IMR-90 (cell line): ENCODE data around the gene GPR62. TPM values are rescaled to one million over a fixed set of nuclear protein-coding genes. Genes with fewer than 3 reads are reported as not detected.

Experiments used
- ATAC-seq: fragments of 200-7000 bp; cut with Tn5 transposase; 2 replicates; pipeline ENCODE4 v1.9.1; 2020; ENCODE audit warnings: low read depth, mild to moderate bottlenecking, moderate library complexity
- BruUV-seq: library from RNA; stranded (reverse); fragments of 400-500 nt; replicated peaks from 2 replicates; lab custom pipeline; 2021; lab: Mats Ljungman, UMichigan
- CTCF ChIA-PET: fragments of 300-600 bp; formaldehyde crosslinking; extraction: SDS; loops from one replicate; lab custom pipeline; 2021; ENCODE audit warnings: antibody characterized with exemption; lab: Yijun Ruan, JAX
- POLR2A ChIA-PET: fragments of 300-600 bp; sonication (Branson Sonifier 250); formaldehyde crosslinking; loops from one replicate; lab custom pipeline; 2022; ENCODE audit warnings: antibody characterized with exemption; ENCODE audit not compliant: unreplicated experiment; lab: Charles Lee
- DNase-seq: peaks from one replicate; pipeline ENCODE4 v3.0.0; 2013
- H2AFZ ChIP-seq: replicated peaks from 2 replicates; pipeline ENCODE3; 2013; ENCODE audit warnings: low read length, mild to moderate bottlenecking; ENCODE audit not compliant: poor library complexity
- H2AK5ac ChIP-seq: 2 replicates; pipeline ENCODE4 v1.6.1; 2013; ENCODE audit warnings: low read depth, low read length, inconsistent platforms
- H2AK9ac ChIP-seq: replicated peaks from 2 replicates; pipeline ENCODE3; 2013; ENCODE audit warnings: mild to moderate bottlenecking, low read depth, low read length, moderate library complexity; ENCODE audit not compliant: poor library complexity
- H2BK120ac ChIP-seq: 2 replicates; pipeline ENCODE4 v1.6.1; 2013; ENCODE audit warnings: low read depth, low read length, inconsistent platforms
- H2BK15ac ChIP-seq: 3 replicates; pipeline ENCODE4 v1.6.1; 2013; ENCODE audit warnings: low read depth, low read length, inconsistent platforms
- H2BK20ac ChIP-seq: 2 replicates; pipeline ENCODE4 v1.6.1; 2013; ENCODE audit warnings: low read depth, mild to moderate bottlenecking, inconsistent platforms, low read length, moderate library complexity
- H2BK5ac ChIP-seq: 2 replicates; pipeline ENCODE4 v1.6.1; 2013; ENCODE audit warnings: mild to moderate bottlenecking, low read depth, low read length, inconsistent platforms; ENCODE audit not compliant: poor library complexity, severe bottlenecking
- H3K14ac ChIP-seq: replicated peaks from 2 replicates; pipeline ENCODE4 v1.6.1; 2013; ENCODE audit warnings: low read depth, low read length, inconsistent platforms
- H3K18ac ChIP-seq: 2 replicates; pipeline ENCODE4 v1.6.1; 2013; ENCODE audit warnings: low read depth, low read length, control low read depth
- H3K23ac ChIP-seq: 2 replicates; pipeline ENCODE4 v1.6.1; 2013; ENCODE audit warnings: low read depth, low read length, inconsistent platforms
- H3K27ac ChIP-seq: 2 replicates; pipeline ENCODE4 v1.5.1; 2013; ENCODE audit warnings: mild to moderate bottlenecking, control low read depth, low read length; ENCODE audit not compliant: insufficient read depth
- H3K27me3 ChIP-seq: 2 replicates; pipeline ENCODE4 v1.6.1; 2013; ENCODE audit warnings: low read length; ENCODE audit not compliant: control insufficient read depth, insufficient read depth
- H3K36me3 ChIP-seq: 2 replicates; pipeline ENCODE4 v1.6.1; 2013; ENCODE audit warnings: low read length, mixed read lengths; ENCODE audit not compliant: control insufficient read depth, insufficient read depth
- H3K4ac ChIP-seq: 2 replicates; pipeline ENCODE4 v1.6.1; 2013; ENCODE audit warnings: low read depth, low read length, inconsistent platforms
- H3K4me1 ChIP-seq: 2 replicates; pipeline ENCODE4 v1.6.1; 2013; ENCODE audit warnings: low read length, mixed read lengths; ENCODE audit not compliant: control insufficient read depth, insufficient read depth
- H3K4me2 ChIP-seq: 2 replicates; pipeline ENCODE4 v1.6.1; 2013; ENCODE audit warnings: low read depth, mild to moderate bottlenecking, control low read depth, low read length, moderate library complexity
- H3K4me3 ChIP-seq: 2 replicates; pipeline ENCODE4 v1.5.1; 2013; ENCODE audit warnings: low read depth, mild to moderate bottlenecking, control low read depth, low read length, moderate library complexity; ENCODE audit not compliant: insufficient read depth
- H3K56ac ChIP-seq: 2 replicates; pipeline ENCODE4 v1.6.1; 2013; ENCODE audit warnings: low read length, inconsistent platforms; ENCODE audit not compliant: insufficient read depth; ENCODE audit errors: extremely low read depth
- H3K79me1 ChIP-seq, 2 experiments: 2 replicates each; pipeline ENCODE4 v1.6.1; 2013; ENCODE audit warnings: low read length in 2 of 2, inconsistent platforms in 1 of 2, low read depth in 1 of 2
- H3K9ac ChIP-seq: 2 replicates; pipeline ENCODE4 v1.6.1; 2013; ENCODE audit warnings: low read depth, low read length, control low read depth
- H3K9me1 ChIP-seq: 2 replicates; pipeline ENCODE4 v1.6.1; 2013; ENCODE audit warnings: low read length, inconsistent platforms; ENCODE audit not compliant: insufficient read depth
- H3K9me3 ChIP-seq: 2 replicates; pipeline ENCODE4 v1.6.1; 2013; ENCODE audit warnings: low read length; ENCODE audit not compliant: control insufficient read depth, insufficient read depth
- H4K20me1 ChIP-seq: 2 replicates; pipeline ENCODE4 v1.6.1; 2013; ENCODE audit warnings: low read length, inconsistent platforms; ENCODE audit not compliant: insufficient read depth
- H4K5ac ChIP-seq: 2 replicates; pipeline ENCODE4 v1.6.1; 2013; ENCODE audit warnings: mild to moderate bottlenecking, low read depth, low read length, control low read depth
- H4K8ac ChIP-seq, 2 experiments: 2 replicates each; pipeline ENCODE4 v1.6.1; 2013; ENCODE audit warnings: low read depth in 2 of 2, low read length in 2 of 2, control low read depth in 1 of 2, inconsistent platforms in 1 of 2
- H4K91ac ChIP-seq: 2 replicates; pipeline ENCODE4 v1.6.1; 2013; ENCODE audit warnings: low read depth, low read length, inconsistent platforms; ENCODE audit not compliant: insufficient read depth
- BHLHE40 ChIP-seq: fragments of 150-350 bp; IDR thresholded peaks from 2 replicates; pipeline ENCODE4 v1.6.1; 2016; ENCODE audit warnings: mild to moderate bottlenecking, low read depth, low read length
- CEBPB ChIP-seq: IDR thresholded peaks from 2 replicates; pipeline ENCODE4 v1.6.1; 2012; ENCODE audit warnings: low read depth, low read length, improper control_type of control experiment
- ELK1 ChIP-seq: fragments of 150-350 bp; IDR thresholded peaks from 2 replicates; pipeline ENCODE4 v1.6.1; 2016; ENCODE audit warnings: low read depth, mild to moderate bottlenecking, low read length, moderate library complexity, borderline replicate concordance
- FOS ChIP-seq: fragments of 150-350 bp; IDR thresholded peaks from 2 replicates; pipeline ENCODE4 v1.6.1; 2016; ENCODE audit warnings: low read depth, low read length
- MAFK ChIP-seq: IDR thresholded peaks from 2 replicates; pipeline ENCODE4 v1.6.1; 2012; ENCODE audit warnings: low read depth, low read length, improper control_type of control experiment
- MAZ ChIP-seq: IDR thresholded peaks from 2 replicates; pipeline ENCODE4 v1.6.1; 2012; ENCODE audit warnings: low read depth, mild to moderate bottlenecking, low read length, improper control_type of control experiment, moderate library complexity, borderline replicate concordance
- MXI1 ChIP-seq: IDR thresholded peaks from 2 replicates; pipeline ENCODE4 v1.6.1; 2012; ENCODE audit warnings: low read depth, mild to moderate bottlenecking, low read length, moderate library complexity, borderline replicate concordance
- NFE2L2 ChIP-seq: fragments of 150-350 bp; IDR thresholded peaks from 2 replicates; pipeline ENCODE4 v1.6.1; 2016; ENCODE audit warnings: low read depth, mild to moderate bottlenecking, low read length
- RAD21 ChIP-seq: IDR thresholded peaks from 2 replicates; pipeline ENCODE4 v1.6.1; 2012; ENCODE audit warnings: low read length, improper control_type of control experiment
- RFX5 ChIP-seq: IDR thresholded peaks from 2 replicates; pipeline ENCODE4 v1.8.0; 2012; ENCODE audit warnings: low read depth, mild to moderate bottlenecking, low read length, moderate library complexity
- WGBS, 2 experiments: methylation state at CpG; one replicate each; pipeline versions ENCODE4 v1.1.5 to v1.1.7; 2013; ENCODE audit warnings: missing lambda C conversion rate in 2 of 2; ENCODE audit not compliant: insufficient read length in 1 of 2; ENCODE audit errors: extremely low coverage in 2 of 2; 5-methylcytosine and 5-hydroxymethylcytosine counted together
- dilution Hi-C: fragments of 300-500 bp; cut with HindIII; formaldehyde crosslinking; loops from one replicate; pipeline ENCODE4 v1.14.3; 2018; ENCODE audit warnings: low sequenced_read_pairs; ENCODE audit not compliant: unreplicated experiment
- in situ Hi-C: fragments of 300-500 bp; cut with MboI; formaldehyde crosslinking; loops from 3 replicates; pipeline ENCODE4 v1.14.3; 2019; ENCODE audit warnings: low sequenced_read_pairs, inconsistent platforms, mixed read lengths
- intact Hi-C: fragments of 100-400 bp; cut with micrococcal nuclease; formaldehyde crosslinking; loops from 2 replicates; pipeline ENCODE4 v1.10.0; 2022
- polyA plus RNA-seq, 3 experiments: library from polyadenylated mRNA; depleted of rRNA; stranded (reverse); fragments of >200 nt; gene quantifications; 2 replicates each; pipeline ENCODE4 v1.2.3, GENCODE V29; 2012; ENCODE audit warnings: low replicate concordance in 1 of 3
- total RNA-seq: library from RNA; depleted of rRNA; stranded (reverse); fragments of >200 nt; gene quantifications from 2 replicates; pipeline ENCODE4 v1.2.3, GENCODE V29; 2012
- TF ChIP-seq, protein P1 (sequence below): fragments of 150-350 bp; IDR thresholded peaks from 2 replicates; pipeline ENCODE4 v1.6.1; 2017; ENCODE audit warnings: mild to moderate bottlenecking, antibody characterized with exemption, low read length, low read depth
- TF ChIP-seq, protein P2 (sequence below): conservative IDR thresholded peaks from 2 replicates; pipeline ENCODE4 v1.5.1; 2012; ENCODE audit warnings: mild to moderate bottlenecking, low read depth, low read length, improper control_type of control experiment

The GPR62 gene
- total and polyA plus RNA-seq, 2 of the 4 experiments (the other 2 are of a cell fraction), result under 0.01 TPM; not detected in 1

DNA sequence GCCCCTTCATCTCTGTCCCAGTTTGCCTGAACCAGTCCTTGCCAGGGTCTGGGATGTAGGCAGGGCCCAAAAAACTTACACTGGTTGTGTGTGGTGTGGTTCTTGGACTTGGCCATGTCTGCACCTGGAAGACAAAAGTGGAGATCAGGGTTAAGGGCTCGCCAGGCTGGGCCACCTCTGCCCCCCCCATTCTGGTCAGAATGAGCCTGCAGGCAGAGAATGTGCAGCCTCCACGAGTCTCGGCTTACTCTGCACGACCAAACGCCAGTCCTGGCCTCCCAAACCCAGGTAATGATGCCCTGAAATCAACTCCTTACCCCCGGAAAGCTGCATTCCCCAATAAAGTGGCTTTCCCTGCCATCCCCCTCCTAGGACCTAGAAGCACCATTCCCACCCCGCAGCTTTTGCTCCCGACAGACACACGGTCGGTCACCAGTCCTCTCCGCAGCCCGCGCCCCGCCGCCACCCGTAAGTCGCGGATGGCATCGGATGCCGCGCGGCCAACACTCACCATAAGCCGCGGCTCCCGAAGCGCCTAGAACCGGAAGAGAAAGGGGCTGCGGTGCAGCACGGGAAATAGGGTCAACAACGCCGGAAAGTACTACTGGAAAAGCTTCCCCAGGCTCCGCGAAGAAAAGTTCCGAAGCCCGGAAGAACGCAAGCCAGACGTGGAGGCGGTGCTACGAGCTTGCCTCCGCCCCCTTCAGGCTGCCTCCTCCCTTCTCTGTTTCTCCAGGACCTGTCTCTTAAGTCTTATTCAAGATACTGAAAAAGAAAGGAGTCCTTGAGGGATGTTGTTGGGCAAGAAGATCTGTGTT is 40.4 kb downstream of the GPR62 start, which contains the start of gene RPL29:
RPL29 (minus strand) TSS at position 550 of the 818 bp plus-strand sequence; CDS start at position 116, 434 bp downstream.
- intact Hi-C loops, result loop anchor here (2.0 to 5.0 kb wide), 2 partner anchors 53 to 202 kb away; partner anchors contain the start of genes ALAS1 and PARP3
- ATAC-seq (peak; percentile 96), DNase-seq (peak; percentile 94)
- peaks cover 24 to 38% of the 10 kb centered on the region in 2 experiments; a peak in 3 of 4 replicates for H3K79me1 ChIP-seq
- H3K18ac ChIP-seq, result no peak within 1 kb of the TSS
- H2AK5ac ChIP-seq, result peak within 1 kb of the TSS; percentile 95
- H2AFZ ChIP-seq, result peak within 1 kb of the TSS; percentile 89
- peak within 1 kb of the TSS; percentile 94 to 95 for H4K8ac ChIP-seq
- dilution Hi-C loops, result no loop called here
- H3K23ac ChIP-seq, result peak within 1 kb of the TSS; percentile 67
- in situ Hi-C loops, result no loop called here
- CTCF ChIA-PET, result interaction anchor here (0.7 to 1.3 kb wide), 2 partner anchors 22 to 99 kb away, joined by 5 read pairs; partner anchors contain the start of gene ABHD14B
- 0% methylated on average over 9 of the region's 40 CpGs; no CpG with 5 or more reads in 1 of the 2 experiments for WGBS, 2 experiments
- H2BK5ac ChIP-seq, result peak within 1 kb of the TSS; percentile 93
- H4K91ac ChIP-seq, result peak within 1 kb of the TSS; percentile 93
- H4K5ac ChIP-seq, result peak within 1 kb of the TSS; percentile 85
- H3K9ac ChIP-seq, result peak within 1 kb of the TSS; percentile 95
- H3K4me3 ChIP-seq, result peak within 1 kb of the TSS; percentile 77
- no TSS peak for BruUV-seq
- H3K14ac ChIP-seq, result peak within 1 kb of the TSS; percentile 96
- H2BK15ac ChIP-seq, result no peak within 1 kb of the TSS
- no peak within 1 kb of the TSS for H2BK20ac ChIP-seq
- peak within 1 kb of the TSS; percentile 96 for H3K4ac ChIP-seq
- H3K9me3 ChIP-seq, result no peaks in the 10 kb centered on the region
- H3K27me3 ChIP-seq, result no peaks in the 10 kb centered on the region
- H4K20me1 ChIP-seq, result peaks cover 18% of the 10 kb centered on the region; the same call in 1 of the 2 replicates
- H3K4me2 ChIP-seq, result peak within 1 kb of the TSS; percentile 76
- peaks cover 5% of the 10 kb centered on the region for H3K4me1 ChIP-seq
- peaks cover 3% of the 10 kb centered on the region for H3K9me1 ChIP-seq
- no peak within 1 kb of the TSS for H2BK120ac ChIP-seq
- peak within 1 kb of the TSS; percentile 98 for H2AK9ac ChIP-seq
- H3K36me3 ChIP-seq, result peaks cover 29% of the 10 kb centered on the region
- peak within 1 kb of the TSS; percentile 85 for H3K56ac ChIP-seq
- peak within 1 kb of the TSS; percentile 78 for H3K27ac ChIP-seq
- POLR2A ChIA-PET, result interaction anchor here (0.6 to 0.7 kb wide), 5 partner anchors 9 to 170 kb away, joined by 3 to 9 read pairs (median 4); no protein-coding TSS in a partner anchor
- 0 out of 2 replicates have a peak, but pooled peaks have one; percentile 12 for TF ChIP-seq RAD21
- TF ChIP-seq MAFK, result no peak
- peak; percentile 50; the same call in 1 of the 2 replicates for TF ChIP-seq MAZ
- TF ChIP-seq RFX5, result no peak
- TF ChIP-seq NFE2L2, result no peak
- TF ChIP-seq FOS, result no peak
- TF ChIP-seq CEBPB, result no peak
- TF ChIP-seq BHLHE40, result no peak
- TF ChIP-seq, protein P1, sequence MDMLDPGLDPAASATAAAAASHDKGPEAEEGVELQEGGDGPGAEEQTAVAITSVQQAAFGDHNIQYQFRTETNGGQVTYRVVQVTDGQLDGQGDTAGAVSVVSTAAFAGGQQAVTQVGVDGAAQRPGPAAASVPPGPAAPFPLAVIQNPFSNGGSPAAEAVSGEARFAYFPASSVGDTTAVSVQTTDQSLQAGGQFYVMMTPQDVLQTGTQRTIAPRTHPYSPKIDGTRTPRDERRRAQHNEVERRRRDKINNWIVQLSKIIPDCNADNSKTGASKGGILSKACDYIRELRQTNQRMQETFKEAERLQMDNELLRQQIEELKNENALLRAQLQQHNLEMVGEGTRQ, result no peak
- no peak for TF ChIP-seq ELK1
- TF ChIP-seq, protein P2, sequence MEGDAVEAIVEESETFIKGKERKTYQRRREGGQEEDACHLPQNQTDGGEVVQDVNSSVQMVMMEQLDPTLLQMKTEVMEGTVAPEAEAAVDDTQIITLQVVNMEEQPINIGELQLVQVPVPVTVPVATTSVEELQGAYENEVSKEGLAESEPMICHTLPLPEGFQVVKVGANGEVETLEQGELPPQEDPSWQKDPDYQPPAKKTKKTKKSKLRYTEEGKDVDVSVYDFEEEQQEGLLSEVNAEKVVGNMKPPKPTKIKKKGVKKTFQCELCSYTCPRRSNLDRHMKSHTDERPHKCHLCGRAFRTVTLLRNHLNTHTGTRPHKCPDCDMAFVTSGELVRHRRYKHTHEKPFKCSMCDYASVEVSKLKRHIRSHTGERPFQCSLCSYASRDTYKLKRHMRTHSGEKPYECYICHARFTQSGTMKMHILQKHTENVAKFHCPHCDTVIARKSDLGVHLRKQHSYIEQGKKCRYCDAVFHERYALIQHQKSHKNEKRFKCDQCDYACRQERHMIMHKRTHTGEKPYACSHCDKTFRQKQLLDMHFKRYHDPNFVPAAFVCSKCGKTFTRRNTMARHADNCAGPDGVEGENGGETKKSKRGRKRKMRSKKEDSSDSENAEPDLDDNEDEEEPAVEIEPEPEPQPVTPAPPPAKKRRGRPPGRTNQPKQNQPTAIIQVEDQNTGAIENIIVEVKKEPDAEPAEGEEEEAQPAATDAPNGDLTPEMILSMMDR, result no peak
- 0 out of 2 replicates have a peak, but pooled peaks have one; percentile 48 for TF ChIP-seq MXI1
